CD4-positive, alpha-beta T cell treated with Interleukin-6 for 4 hours (primary cell): ENCODE data around the gene TNP2.

Experiments
- DNase-seq: peaks from one replicate; pipeline ENCODE4 v3.0.0-alpha.2; 2020; ENCODE audit warnings: mixed read lengths

The TNP2 gene

DNA sequence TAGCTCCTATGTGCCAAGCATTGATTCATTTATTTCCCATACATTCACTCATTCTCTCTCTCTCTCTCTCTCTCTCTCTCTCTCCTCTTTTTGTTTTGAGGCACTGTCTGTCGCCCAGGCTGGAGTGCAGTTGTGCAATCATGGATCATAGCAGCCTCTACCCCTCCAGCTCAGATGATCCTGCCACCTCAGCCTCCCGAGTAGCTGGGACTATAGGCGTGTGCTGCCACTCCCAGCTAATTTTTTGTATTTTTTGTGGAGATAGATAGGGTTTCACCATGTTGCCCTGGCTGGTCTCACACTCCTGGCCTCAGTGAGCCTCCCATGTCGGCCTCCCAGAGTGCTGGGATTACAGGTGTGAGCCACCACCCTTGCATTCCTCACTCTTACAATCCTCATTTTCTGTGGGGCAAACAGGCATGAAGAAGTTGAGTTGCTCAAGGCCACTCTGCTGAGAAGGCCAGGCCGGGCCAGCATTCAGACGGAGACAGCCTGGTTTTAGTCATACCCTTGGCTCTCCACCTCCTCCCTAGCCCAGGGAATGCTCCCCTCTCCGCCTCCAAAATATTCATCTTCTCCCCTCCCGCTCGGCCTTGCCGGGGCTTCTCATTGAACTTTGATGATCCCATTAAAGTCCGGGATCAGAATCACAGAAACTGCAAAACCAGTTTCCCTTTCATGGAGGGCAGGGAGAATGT, 7.9 kb upstream of the TNP2 start:
- DNase-seq = no peak

DNA sequence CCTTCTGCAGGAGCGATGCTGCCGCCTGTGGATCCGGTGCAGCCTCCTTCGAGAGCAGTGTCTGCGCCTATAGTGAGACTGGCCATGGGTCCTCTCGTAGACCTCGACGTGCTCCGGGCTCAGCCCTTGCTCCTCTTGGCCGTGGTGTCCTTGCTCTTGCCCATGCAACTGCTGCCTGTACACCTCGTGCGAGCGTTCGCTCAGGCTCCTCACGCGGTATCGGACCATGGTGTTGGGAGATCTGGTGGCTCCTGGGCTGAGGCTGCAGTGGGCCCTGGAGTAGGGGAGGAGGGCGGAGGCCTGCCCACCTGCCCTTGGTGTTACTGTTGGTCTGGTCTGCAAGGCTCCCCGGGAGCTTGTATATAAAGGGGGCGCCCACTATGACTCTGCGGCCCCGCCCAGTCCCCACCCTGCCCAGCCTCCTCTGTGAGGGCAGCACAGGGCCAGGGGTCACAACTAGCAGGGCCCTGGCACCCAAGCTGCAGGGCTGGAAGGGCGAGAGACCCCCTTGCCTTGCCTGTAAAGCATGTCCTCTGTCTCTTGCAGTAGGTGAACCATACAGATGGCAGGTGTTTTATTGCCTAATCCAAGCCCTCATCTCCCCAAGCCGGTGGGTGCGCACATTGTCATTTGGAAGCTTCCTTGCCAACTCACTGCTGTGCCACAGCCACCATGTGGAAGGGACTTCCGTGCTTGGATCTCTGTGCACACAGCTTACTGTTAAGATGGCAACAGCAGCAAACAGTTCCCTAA, 7.2 kb upstream of the TNP2 start, which contains the start of gene PRM2:
PRM2 (minus strand) TSS at position 338 of the 753 bp plus-strand sequence; CDS start at position 228, 110 bp downstream.
- DNase-seq = no peak

DNA sequence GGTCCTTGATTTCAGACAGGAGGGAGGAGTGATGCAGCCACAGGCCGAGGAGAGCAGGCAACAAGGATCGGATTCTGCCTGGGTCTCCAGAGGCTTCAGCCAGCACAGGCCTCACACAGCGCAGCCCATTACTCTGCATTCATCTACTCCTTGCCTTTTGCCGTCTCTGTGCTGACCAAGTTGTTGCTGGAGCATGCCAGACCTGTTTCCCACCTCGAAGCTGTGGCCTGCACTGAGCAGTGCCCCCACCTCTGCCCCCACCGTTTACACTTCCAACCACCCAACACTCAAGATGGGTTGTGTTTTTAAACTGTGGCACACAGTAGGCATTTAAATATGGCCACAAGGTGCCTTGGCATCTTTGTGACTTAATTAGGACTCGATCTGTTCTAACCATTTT, 5.8 kb upstream of the TNP2 start:
- no peak for DNase-seq

DNA sequence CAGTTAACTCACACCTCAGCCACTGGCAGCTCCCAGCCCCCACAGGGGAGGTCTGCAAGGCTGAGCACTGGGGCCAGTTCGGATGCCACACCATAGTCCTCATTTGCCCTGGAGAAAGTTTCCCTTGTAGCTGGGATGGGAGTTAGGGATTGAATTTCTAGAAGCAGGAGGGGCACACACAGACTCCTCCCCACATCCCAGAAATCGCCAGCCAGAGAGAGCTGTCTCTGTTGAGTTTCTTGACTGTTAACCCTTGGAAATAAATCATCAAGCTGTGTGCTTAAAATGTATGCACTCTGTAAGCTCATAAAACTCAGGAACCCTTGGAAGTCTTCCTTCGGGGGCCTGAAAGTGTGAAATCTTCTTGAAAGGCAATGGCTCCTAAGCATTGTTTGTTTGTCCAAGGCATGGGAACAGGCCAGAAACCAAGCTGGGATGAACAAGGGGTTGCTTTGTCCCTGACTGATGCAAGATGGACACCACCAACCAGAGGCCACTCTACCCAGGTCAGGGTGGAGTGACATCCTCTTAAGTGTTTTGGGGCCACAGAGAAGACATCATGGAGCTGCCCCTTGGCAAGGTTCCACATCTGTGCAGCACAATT, 4.7 kb upstream of the TNP2 start:
- no peak for DNase-seq

DNA sequence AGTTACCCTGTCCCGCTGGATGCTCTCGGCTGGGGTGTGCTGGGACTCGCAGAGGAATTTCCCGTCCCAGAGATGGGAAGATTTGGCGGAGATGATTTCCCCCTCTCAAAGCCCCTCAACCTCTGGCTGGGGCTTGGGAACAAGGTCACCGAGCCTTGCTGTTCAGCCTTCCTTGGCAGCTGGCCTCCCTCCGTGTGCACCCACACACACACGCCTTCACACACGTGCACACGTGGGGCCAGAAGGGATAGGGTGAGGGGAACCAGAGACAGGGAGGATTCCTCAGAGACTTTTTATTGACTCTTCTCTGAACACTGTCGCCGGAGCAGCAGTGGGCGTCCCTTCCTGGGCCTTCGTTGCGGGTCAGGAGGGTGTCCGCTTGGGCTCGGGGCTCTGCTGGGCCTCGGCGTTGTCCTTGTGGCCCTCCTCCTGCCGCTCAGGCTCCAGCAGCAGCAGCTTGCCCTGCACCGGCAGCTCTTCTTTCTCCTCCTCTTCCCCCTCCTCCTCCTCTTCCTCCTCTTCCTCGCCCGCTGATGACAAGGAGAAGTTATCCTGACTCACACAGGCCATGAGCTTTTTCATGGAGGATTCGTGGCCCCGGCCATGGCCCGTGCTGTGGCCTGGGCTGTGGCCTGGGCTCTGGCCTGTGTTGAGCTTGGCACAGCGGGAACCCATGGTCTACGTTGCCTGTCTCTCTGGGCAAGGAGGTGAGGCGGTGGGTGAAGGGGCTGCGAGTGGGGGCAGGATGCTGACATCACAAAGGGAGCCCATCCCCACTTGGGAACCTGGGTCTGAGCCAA, 4.0 kb upstream of the TNP2 start, which contains the start of gene PRM3:
PRM3 (minus strand) TSS at position 709 of the 800 bp plus-strand sequence; CDS start at position 675, 34 bp downstream.
- no peak for DNase-seq

DNA sequence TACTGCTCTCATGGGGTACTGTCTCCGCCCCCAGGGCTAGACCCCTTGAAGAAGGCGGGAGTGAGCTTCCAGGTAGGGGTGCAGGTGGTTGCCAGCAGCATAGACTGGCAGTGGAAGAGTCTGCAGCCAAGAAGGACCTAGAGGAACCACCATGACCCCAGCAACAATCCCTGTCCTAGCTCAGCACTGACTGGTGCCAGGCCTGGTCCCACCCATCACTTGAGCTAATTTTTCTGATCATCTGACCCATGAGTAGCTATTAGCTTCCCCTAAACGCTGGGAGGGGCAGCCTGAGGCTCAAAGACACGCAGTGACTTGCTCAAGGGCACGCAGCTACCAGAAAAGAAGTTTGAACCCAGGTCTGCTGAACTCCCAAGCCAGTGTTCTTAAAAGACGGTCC, 3.4 kb upstream of the TNP2 start:
- no peak for DNase-seq

DNA sequence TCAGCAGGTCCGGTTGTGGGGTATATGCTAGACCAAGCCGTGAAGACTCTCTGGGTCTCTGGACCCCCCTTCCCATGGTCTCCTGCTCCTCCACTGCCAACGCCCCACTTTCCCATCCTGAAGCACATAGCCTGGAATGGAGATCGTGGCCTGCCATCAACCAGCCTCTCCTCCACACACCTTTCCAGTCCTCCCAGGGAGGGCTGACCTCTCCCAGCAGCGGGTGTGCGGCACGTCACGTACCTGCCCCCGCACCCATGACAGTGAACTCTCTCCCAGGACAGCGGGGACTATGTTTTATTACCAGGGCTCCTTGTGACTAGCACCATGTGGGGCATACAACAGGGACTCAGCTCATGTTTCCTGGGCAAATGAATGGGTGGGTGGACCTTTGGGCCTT, 2.5 kb upstream of the TNP2 start:
- DNase-seq = no peak

DNA sequence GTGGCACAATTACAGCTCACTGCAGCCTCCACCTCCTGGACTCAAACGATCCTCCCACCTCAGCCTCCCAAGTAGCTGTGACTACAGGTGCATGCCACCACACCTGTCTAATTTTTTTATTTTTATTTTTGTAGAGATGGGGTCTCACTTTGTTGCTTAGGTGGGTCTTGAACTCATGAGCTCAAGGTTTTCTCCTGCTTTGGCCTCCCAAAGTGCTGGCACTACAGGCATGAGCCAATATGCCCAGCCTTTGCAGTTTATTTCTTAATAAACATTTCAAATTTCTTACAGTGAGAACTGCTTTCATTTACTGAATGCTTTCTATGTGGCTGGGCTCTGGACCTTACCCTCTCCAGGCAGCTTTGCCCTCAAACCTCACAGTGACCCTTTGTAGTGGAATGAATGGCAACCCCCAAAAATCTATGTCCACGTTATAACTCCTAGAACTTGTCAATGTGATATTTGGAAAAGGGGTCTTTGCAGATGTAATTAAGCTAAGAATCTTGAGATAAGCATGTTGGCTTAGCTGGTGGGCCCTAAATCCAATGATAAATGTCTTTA, 1.6 kb upstream of the TNP2 start:
- no peak for DNase-seq

DNA sequence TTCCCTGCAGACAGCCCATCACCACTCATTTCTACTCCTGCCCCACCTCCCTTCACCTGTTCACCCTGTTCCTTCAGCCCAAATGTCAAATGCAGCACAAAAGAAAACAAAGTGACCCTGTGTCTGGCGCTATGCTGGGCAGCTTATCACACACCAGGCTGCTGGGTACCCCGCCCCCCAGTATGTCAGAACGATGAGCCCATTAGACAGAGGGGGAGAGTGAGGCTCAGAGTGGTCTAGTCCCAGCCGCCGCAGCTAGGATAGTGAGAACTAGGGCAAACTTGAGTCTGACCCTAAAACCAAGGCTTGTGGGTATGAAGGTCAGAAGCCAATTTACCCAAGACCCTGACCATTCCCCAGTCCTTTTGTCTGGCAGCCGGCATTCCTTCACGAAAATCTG, 4.0 kb downstream of the TNP2 start:
- DNase-seq = no peak

DNA sequence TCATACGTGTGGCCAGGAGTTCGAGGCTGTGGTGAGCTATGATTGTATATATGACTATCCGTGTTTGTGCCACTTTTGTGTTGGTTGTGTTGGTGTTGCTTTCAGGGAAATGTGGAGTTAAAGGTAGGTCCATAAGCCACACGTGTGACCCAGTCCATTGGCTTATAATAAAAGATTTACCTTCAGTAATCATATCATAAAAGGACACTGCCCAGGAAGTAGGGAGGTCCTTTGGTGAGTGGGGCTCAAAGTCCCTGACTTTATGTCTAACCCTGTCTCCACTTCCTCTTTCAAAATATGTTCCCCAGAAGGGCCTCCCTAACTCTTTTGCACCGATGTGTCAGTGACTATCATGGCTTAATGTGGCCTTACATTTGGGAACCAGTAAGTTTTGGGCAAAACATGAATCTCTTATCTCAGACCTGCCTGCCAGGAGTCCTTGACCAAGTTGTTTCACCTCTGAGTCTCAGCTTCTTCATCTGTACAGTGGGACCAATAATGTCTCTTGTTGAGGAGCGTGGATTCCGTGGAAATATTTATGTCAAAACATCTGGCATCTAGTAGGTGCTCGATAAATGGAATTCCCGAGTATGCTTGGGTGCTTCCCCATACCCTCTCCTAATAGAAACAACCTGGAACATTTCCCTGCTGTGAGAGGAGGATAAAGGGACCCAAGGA, 4.8 kb downstream of the TNP2 start:
- no peak for DNase-seq

DNA sequence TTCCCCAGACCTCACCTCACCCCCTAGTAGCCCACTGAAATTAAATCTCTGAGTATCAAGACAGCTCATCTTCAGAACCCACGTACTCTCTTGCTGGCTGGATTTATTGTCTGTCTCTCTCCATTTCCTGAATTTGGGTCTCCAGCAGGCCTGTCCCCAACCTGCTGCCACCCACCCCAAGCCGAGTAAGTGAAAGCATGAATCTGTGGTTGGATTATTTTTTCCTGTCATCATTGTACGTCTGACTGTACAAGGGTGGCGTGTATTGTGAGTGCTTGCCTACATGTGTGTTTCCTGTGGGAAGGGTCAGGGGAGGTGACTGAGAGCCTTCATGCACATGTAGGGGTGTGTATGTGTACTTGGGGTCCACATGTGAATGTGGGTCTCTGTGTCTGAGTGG, 5.4 kb downstream of the TNP2 start:
- DNase-seq = peak; percentile 68

DNA sequence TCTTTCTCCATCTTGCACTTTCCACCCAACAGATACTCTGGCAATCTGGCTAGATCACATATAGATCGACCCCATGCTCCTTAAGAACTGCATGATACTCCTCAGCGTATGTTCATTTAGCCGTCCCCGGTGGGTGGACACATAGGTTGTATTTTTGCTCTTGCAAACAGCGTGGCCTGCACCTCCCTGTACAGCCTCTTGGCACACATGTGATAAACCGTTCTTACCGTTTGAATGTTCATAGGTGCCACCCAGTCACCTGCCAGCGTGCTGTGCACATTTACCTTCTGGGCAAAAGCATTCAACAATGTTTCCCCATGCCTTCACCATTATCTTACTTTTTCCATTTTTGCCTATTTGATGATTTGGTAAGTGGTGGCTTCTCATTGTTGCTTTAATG, 6.2 kb downstream of the TNP2 start:
- DNase-seq = no peak

DNA sequence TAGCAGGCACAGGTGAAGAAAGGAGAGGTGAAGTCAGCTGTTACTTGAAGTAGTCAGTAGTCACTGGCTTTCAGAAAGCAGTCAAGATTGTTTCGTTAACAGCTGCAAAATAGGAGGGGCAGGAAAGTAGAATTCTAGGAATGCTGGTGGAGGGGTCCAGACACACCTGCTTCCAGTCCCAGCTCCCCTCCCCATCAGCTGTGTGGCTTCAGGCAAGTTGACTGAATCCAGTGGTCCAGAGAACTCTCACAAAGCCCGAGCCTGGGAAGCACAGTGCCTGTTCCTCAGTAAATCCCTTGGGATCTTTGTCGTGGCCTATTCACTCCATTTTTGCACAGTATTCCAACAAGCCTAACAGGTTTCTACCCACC, 8.5 kb downstream of the TNP2 start:
- DNase-seq = no peak

DNA sequence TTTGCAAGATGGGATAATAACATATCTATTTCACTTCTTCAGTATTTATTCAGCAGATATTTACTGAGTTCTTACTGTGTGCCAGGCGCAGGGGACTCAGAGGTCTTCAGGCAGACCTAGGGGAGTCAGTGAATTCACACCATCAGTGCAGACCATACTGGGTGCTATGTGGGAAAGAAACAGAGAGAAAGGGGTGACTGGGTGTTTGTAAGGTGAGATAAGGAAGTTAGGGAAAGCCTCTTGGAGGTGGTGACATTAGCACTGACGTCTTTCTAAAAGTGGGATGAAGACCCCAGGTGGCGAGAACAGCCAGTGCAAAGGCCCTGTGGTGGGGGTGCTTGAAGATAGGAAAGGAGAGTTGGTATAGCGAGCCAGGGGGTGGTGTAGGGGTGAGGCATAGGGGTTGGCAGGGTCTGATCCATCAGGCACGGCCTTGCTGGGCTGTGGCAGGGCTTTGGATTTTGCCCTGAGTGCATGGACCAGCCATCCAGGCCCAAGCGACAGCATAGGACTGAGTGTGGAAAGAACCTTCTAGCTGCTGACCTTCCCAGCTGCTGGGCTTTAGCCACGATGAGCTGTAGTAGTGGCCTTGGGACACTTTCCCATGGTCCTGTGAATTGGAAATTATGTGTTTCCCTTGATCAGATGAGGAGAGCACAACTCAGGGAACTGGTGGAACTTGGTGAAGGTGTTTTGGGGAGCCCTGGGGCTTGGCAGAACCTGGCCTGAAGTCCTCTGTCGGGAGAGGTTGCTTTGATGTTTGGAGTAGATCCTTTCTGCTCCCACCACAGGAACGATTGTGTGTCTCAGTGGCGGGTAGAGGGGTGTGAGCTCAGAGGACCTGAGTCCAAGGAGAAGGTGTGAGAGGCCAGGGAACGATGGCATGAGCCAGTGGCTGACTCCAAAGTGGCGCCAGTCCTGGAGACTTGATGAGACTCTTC, 9.2 kb downstream of the TNP2 start:
- no peak for DNase-seq

DNA sequence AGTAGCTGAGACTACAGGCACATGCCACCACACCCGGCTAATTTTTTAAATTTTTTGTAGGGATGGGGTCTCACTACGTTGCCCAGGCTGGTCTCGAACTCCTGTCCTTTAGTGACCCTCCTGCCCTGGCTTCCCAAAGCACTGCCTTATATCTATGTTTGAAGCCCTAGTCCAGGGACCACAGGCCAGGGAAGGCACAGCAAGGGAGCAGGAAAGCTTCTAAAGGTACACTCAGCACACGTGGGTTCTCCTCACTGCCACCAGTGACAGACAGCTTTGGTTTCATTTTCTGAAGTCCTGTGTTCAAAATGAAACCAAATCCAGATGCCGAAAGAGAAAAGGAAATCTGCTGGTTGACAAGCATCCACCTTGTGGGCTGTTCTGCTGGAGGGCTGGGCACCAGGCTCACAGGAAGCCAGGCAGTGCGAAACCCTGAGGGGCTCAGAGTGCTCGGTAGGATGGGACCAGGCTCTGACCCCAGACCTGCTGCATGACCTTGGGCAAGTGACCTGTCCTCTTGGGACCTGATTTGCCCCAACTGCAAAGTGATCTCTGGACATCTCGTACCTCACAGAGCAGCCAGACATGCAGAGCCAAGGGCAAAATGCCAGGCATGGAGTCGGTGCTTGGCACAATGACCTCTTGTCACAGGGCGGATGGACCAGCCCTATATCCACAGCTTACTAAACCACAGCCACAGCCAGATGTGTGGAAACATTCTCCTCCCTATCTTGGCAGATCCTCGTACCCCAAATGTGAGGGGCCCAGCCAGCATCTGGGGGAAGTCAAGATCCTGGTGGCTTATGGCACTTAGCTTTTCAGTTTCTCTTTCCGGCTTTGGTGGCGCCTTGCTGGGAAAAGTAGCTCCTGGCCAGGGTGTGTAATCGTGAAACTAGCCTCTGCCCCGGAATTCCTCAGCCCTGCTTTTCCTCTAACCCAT, 10.3 kb downstream of the TNP2 start:
- DNase-seq = peak; percentile 57

DNA sequence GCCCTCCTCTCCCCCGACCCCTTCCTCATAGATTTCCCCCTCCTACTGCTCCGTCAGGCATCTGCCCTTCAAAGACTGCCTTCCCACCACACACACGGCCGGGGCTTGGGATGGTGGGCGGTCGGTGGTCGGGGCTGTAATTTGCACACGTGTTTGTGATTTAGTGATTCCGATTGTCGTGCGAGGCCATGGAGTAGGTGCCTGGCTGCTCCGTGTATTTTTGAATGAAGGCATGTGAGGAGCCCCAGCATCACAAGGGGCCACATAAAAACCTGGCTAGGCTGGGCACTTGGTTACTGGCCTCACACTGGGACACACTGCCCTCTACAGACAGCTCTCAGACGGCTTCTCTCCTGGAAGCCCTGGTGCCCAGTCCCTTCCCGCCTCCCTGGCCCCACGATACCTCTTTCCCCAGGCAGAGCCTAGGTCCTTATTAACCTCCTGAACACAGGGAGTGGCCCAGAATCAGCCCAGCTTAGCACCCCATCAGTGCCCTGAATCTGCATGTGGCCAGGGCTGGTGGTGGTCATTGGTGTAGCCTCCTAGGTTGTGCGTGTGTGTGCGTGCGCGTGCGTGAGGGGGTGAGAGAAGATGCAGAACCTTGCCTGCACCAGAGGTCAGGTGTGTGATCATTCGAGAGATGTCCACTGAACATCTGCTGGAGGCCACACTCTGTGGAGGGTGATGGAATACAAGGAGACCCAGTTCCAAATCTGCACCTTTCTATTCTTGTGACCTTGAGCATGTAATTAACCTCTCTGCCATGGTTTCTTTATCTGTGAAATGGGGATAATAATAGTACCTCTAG, 11.8 kb downstream of the TNP2 start:
- peak; percentile 73 for DNase-seq

DNA sequence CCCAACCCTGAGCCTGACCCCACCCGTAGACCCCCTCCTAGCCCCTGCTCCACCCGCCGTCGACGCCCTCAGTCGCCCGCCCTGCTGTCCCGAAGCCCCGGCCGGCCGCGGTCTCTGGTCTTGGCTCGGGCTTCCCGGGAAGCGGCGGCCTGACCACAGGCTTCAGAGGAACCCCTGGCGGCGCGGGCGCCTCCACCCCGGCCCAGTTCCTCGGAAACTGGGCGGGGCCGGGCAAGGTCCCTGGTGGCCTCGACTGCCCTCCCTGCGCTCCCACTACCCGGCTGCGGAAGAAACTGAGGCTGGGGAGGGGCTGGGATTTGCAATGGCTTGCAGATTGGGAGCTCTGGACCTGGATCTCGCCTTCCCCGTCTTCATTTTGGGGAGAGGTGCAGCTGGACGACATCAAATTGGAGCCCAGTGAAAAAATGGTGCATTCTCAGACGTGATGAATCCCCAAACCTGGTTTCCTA, 12.4 kb downstream of the TNP2 start:
- peak; percentile 43 for DNase-seq

DNA sequence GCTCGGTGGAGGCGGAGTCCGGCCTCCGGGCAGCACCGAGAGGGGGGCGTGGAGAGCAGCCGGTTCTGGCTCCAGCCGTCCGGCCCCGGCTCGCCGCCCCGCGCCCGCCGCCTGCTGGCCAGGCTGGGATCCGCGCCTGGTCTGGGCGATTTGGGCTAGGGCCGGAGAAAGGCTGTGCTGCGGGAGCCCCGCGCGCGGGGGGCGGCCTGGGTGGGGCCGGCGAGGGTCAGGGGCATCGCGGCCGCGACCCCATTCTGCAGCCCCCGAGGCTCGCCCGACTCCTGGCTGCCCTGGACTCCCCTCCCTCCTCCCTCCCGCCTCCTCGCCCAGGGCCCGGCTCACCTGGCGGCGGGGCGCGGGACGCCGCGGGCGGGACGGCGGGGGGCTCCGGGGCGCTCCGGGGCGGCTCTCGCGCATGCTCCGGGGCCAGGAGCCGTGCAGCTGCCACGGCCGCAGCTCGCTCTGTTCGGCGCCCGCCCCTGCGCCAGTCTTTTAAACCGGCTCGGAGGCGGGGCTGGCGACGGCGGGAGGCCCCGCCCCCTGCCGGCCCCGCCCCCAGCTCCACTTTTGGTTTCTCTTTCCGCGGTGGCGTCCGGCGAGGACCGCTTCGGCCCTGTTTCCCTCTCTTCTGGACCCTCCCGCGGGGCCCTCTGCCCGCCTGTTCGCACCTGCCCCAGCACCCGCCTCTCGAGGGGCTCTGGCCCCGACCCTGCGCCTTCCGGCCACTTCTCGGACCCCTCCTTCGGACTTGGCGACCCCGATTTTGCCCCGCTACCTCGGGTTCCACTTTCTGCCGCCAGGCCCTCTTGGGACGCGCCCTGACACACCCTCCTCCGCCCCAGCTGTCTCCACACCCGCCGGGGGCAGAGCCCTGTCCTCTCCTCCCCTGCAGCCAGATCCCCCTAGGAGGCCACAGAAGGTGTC, 13.1 kb downstream of the TNP2 start, which contains the start of gene SOCS1:
SOCS1 (minus strand) TSS at position 468 of the 924 bp plus-strand sequence. CDS start 726 bp downstream, outside the sequence.
- DNase-seq = peak; percentile 89
